Smooth muscle cell (in vitro differentiated cells): ENCODE data around the gene PTPRN2. TPM values are rescaled to one million over a fixed set of nuclear protein-coding genes. Genes with fewer than 3 reads are reported as not detected.
"Not testable (repeated sequence)": the region's sequence is repeated elsewhere in the genome, so short reads cannot be mapped to it uniquely, and the experiment has no call there.

Source experiments
- DNase-seq: peaks from one replicate; lab custom pipeline; 2025; ENCODE audit not compliant: unreplicated experiment; lab: John Stamatoyannopoulos, UW
- H2AFZ ChIP-seq: fragments of 200-600 bp; sonication (generic); 2 replicates; pipeline ENCODE4 v1.6.0; 2016; ENCODE audit warnings: antibody characterized with exemption, low read depth, mild to moderate bottlenecking
- H3F3A ChIP-seq: fragments of 200-600 bp; sonication (generic); 2 replicates; pipeline ENCODE4 v1.6.0; 2017; ENCODE audit warnings: antibody characterized with exemption, low read depth
- H3K27ac ChIP-seq: fragments of 200-600 bp; sonication (generic); 2 replicates; pipeline ENCODE4 v1.5.1; 2016; ENCODE audit warnings: low read depth, mild to moderate bottlenecking
- H3K27me3 ChIP-seq: fragments of 200-600 bp; sonication (generic); 2 replicates; pipeline ENCODE4 v1.6.1; 2016; ENCODE audit warnings: low read depth, mild to moderate bottlenecking
- H3K36me3 ChIP-seq: fragments of 200-600 bp; sonication (generic); 2 replicates; pipeline ENCODE4 v1.5.1; 2016; ENCODE audit warnings: low read depth
- H3K4me1 ChIP-seq: fragments of 200-600 bp; sonication (generic); 2 replicates; pipeline ENCODE4 v1.5.1; 2016; ENCODE audit warnings: low read depth
- H3K4me2 ChIP-seq: fragments of 200-600 bp; sonication (generic); 2 replicates; pipeline ENCODE4 v1.6.0; 2016; ENCODE audit warnings: mild to moderate bottlenecking
- H3K4me3 ChIP-seq: fragments of 200-600 bp; sonication (generic); 2 replicates; pipeline ENCODE4 v1.5.1; 2016; ENCODE audit warnings: mild to moderate bottlenecking
- H3K79me2 ChIP-seq: fragments of 200-600 bp; sonication (generic); 2 replicates; pipeline ENCODE4 v1.6.0; 2016; ENCODE audit warnings: low read depth, mild to moderate bottlenecking
- H3K9ac ChIP-seq: fragments of 200-600 bp; sonication (generic); 2 replicates; pipeline ENCODE4 v1.6.0; 2016; ENCODE audit warnings: low read depth
- H3K9me3 ChIP-seq: fragments of 200-600 bp; sonication (generic); replicated peaks from 2 replicates; pipeline ENCODE4 v1.5.1; 2016; ENCODE audit warnings: low read depth
- H4K20me1 ChIP-seq: fragments of 200-600 bp; sonication (generic); 2 replicates; pipeline ENCODE4 v1.6.0; 2016; ENCODE audit warnings: low read depth
- WGBS: methylation state at CpG from one replicate; pipeline ENCODE4 v1.1.7; 2016; ENCODE audit warnings: low lambda C conversion rate; 5-methylcytosine and 5-hydroxymethylcytosine counted together
- polyA plus RNA-seq: library from polyadenylated mRNA; unstranded; fragments of >200 nt; fragmentation: Nextera tagmentation; extraction: Ambion mirVana; gene quantifications from 2 replicates; pipeline ENCODE4 v1.2.1, GENCODE V29; 2016
- total RNA-seq: library from RNA; depleted of rRNA; stranded (reverse); fragments of >200 nt; gene quantifications from 2 replicates; pipeline ENCODE4 v1.2.3, GENCODE V29; 2014
- TF ChIP-seq, protein P1 (sequence below): fragments of 200-600 bp; sonication (generic); IDR thresholded peaks from 2 replicates; pipeline ENCODE4 v1.5.1; 2017; ENCODE audit warnings: borderline replicate concordance, mild to moderate bottlenecking, antibody characterized with exemption; ENCODE audit not compliant: insufficient read depth, poor library complexity, severe bottlenecking

PTPRN2 gene
- total and polyA plus RNA-seq, 2 experiments from 2014 or later: 0.09 to 0.87 TPM

DNA sequence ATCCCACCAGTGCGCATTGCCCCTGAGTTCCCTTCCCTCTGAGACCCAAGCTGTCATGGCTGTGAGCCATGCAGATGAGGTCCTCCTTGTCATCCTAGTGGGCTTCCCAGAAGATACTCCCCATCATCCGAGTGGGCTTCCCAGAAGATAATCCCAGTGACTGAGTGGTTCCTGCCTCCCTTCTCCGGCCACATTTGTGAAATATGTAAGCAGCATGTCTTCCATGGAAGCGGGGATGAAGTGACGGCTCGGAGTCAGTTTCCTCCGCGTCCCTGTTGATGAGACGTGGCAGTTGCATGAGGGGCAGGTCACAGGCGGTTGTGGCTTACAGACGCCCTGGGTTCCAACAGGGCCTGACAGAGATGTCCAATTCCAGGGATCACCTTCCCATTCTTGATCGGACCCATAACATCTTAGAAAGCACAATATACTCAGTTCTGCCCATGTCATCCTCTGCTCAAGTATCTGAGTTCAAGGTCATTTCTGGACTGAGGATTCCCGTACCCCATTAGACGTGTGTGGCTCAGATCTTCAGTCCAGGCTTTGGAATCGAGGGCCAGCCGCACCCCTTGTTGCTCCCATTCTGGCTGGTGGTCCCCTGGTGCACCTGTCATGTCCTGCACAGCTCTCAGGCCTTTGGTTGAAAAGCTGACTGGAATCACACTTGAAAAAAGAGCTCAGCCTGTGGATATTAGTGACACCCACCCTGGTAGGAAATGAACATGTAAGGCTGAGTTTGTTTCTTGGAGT, 166.9 kb downstream of the PTPRN2 start:
- 94% methylated on average over 16 of the region's 16 CpGs for WGBS
- no peaks in the 10 kb centered on the region for H3F3A ChIP-seq
- no peaks in the 10 kb centered on the region for H3K79me2 ChIP-seq
- H3K4me1 ChIP-seq: no peaks in the 10 kb centered on the region
- TF ChIP-seq, protein P1, sequence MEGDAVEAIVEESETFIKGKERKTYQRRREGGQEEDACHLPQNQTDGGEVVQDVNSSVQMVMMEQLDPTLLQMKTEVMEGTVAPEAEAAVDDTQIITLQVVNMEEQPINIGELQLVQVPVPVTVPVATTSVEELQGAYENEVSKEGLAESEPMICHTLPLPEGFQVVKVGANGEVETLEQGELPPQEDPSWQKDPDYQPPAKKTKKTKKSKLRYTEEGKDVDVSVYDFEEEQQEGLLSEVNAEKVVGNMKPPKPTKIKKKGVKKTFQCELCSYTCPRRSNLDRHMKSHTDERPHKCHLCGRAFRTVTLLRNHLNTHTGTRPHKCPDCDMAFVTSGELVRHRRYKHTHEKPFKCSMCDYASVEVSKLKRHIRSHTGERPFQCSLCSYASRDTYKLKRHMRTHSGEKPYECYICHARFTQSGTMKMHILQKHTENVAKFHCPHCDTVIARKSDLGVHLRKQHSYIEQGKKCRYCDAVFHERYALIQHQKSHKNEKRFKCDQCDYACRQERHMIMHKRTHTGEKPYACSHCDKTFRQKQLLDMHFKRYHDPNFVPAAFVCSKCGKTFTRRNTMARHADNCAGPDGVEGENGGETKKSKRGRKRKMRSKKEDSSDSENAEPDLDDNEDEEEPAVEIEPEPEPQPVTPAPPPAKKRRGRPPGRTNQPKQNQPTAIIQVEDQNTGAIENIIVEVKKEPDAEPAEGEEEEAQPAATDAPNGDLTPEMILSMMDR: no peak
- no peak overlapping the region for H3K27ac ChIP-seq
- no peak overlapping the region for H3K4me3 ChIP-seq
- H3K9me3 ChIP-seq: no peaks in the 10 kb centered on the region
- H3K27me3 ChIP-seq: no peaks in the 10 kb centered on the region
- no peak overlapping the region for H3K4me2 ChIP-seq
- no peak for DNase-seq
- H2AFZ ChIP-seq: no peak overlapping the region
- no peaks in the 10 kb centered on the region for H4K20me1 ChIP-seq
- no peaks in the 10 kb centered on the region for H3K36me3 ChIP-seq
- no peak overlapping the region for H3K9ac ChIP-seq

DNA sequence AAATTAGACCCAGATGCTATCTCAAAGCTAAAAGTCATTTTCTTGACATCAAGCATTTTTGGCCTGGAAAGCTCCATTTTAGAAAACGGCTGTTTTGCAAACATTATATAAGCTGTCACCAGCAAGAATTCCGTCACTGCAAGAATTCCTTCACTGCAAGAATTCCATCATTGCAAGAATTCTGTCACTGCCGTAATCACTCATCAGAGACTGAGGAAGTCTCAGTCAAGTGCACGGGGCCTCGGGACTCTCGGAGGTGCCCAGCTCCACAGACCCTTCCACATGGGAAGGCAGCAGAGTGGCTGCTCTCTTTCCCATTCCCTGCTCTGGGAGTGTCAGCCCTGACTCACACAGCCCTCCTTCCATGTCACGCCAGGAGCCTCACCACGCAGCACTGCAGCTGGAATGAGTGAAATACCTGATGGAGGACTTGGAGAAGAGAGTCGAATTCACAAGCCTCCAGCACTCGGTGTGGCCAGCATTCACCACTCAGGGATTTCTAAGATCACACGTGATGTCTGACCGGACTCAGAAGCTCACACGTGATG, 168.3 kb downstream of the PTPRN2 start:
- Histone ChIP-seq H3K27ac (no peak overlapping the region), H2AFZ (no peak overlapping the region), H4K20me1 (no peaks in the 10 kb centered on the region), H3K4me3 (no peak overlapping the region), H3K4me2 (no peak overlapping the region), H3K9me3 (no peaks in the 10 kb centered on the region), H3K4me1 (no peaks in the 10 kb centered on the region), H3K79me2 (no peaks in the 10 kb centered on the region), H3K9ac (no peak overlapping the region), H3F3A (no peaks in the 10 kb centered on the region), H3K36me3 (no peaks in the 10 kb centered on the region), H3K27me3 (no peaks in the 10 kb centered on the region)
- TF ChIP-seq, protein P1: no peak
- WGBS: 87% methylated on average over 13 of the region's 13 CpGs
- DNase-seq: no peak

DNA sequence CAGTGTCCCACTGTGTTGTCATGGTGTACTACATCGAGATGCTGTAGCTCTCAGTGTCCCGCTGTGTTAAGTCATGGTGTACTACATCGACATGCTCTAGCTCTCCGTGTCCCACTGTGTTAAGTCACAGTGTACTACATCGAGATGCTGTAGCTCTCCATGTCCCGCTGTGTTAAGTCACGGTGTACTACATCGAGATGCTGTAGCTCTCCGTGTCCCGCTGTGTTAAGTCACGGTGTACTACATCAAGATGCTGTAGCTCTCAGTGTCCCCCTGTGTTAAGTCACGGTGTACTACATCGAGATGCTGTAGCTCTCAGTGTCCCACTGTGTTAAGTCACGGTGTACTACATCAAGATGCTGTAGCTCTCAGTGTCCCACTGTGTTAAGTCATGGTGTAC, 169.2 kb downstream of the PTPRN2 start:
- 91% methylated on average over 14 of the region's 14 CpGs for WGBS

DNA sequence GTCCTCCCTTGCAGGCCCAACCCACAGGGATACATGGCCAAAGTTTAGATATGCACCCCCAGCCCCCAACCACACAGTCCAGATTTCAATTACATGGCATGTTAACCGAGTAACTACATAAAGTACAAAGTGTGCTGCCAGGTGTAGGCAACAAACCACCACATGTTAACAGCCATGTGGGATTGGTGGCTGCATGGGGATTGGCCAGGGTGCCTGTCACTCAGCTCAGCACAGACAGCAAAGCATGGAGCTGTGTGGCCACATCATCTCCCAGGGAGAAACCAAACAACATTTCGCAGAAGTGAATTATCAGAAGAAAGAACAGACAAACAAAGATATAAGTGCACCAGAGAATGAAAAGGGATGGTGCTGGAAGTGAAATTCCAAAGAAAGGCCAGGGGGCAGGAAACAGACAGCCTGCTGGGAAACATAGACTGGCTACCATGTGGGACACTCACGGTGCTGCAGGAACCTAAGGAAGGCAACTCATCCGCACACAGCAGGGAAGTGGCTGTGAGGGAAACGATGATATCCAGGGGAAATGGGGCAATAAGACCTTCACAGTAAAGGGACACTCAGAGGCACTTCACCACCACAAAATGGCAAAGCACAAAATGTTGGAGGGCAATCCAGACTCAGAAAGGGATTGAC, 171.2 kb downstream of the PTPRN2 start:
- Histone ChIP-seq H3K9ac (no peak overlapping the region), H3K4me3 (no peak overlapping the region), H2AFZ (no peak overlapping the region), H3K4me1 (no peaks in the 10 kb centered on the region), H3K27me3 (no peaks in the 10 kb centered on the region), H3F3A (no peaks in the 10 kb centered on the region), H4K20me1 (no peaks in the 10 kb centered on the region), H3K79me2 (no peaks in the 10 kb centered on the region), H3K9me3 (no peaks in the 10 kb centered on the region), H3K4me2 (no peak overlapping the region), H3K27ac (no peak overlapping the region), H3K36me3 (no peaks in the 10 kb centered on the region)
- no peak for DNase-seq
- 82% methylated on average over 5 of the region's 5 CpGs for WGBS
- TF ChIP-seq, protein P1: no peak

More for the DNA sequence above, 169.2 kb downstream of the PTPRN2 start:
- H3K4me1 ChIP-seq, H3F3A ChIP-seq, H3K4me2 ChIP-seq, H3K79me2 ChIP-seq, H3K27ac ChIP-seq, H3K4me3 ChIP-seq, H3K9ac ChIP-seq, H4K20me1 ChIP-seq, H3K36me3 ChIP-seq, H2AFZ ChIP-seq, H3K27me3 ChIP-seq, DNase-seq, H3K9me3 ChIP-seq: not testable (repeated sequence)
